NB4 (cell line): Measurements from ENCODE around the gene FASTK.
A peak's percentile ranks its signal among the peaks of the same experiment; 100 is the strongest.
"Not testable (repeated sequence)": the region's sequence is repeated elsewhere in the genome, so short reads cannot be mapped to it uniquely, and the experiment has no call there.

Experiments
- DNase-seq: peaks from one replicate; pipeline ENCODE4 v3.0.0; 2010; ENCODE audit warnings: low read depth
- H3K4me3 ChIP-seq: one replicate; pipeline ENCODE4 v1.5.1; 2011; ENCODE audit warnings: mild to moderate bottlenecking, low read depth, low read length, moderate library complexity
- CTCF ChIP-seq: IDR thresholded peaks from one replicate; pipeline ENCODE4 v1.5.1; 2012; ENCODE audit warnings: low read depth, low read length
- MAX ChIP-seq: IDR thresholded peaks from 2 replicates; pipeline ENCODE4 v1.6.1; 2011; ENCODE audit warnings: low read depth, low read length
- MYC ChIP-seq: IDR thresholded peaks from 2 replicates; pipeline ENCODE4 v1.6.1; 2011; ENCODE audit warnings: low read depth, low read length
- POLR2A ChIP-seq: IDR thresholded peaks from 2 replicates; pipeline ENCODE4 v1.6.1; 2011; ENCODE audit warnings: mild to moderate bottlenecking; ENCODE audit not compliant: insufficient read length; ENCODE audit errors: extremely low read depth

Gene FASTK

GRCh38 chr7:151032936-151033863 is 47.4 kb downstream of the FASTK start:
- no peak overlapping the region for H3K4me3 ChIP-seq
- TF ChIP-seq POLR2A, result no peak
- no peak for TF ChIP-seq MAX
- peak; percentile 29 for TF ChIP-seq CTCF
- peak; percentile 52 for DNase-seq

GRCh38 chr7:151031011-151031410 is 49.6 kb downstream of the FASTK start:
- no peak for DNase-seq
- no peak overlapping the region for H3K4me3 ChIP-seq
- no peak for TF ChIP-seq POLR2A
- TF ChIP-seq CTCF, result no peak
- TF ChIP-seq MAX, result no peak
- no peak for TF ChIP-seq MYC

- no peak for DNase-seq
- peak overlapping the region; percentile 93 for H3K4me3 ChIP-seq
- TF ChIP-seq MAX (no peak), POLR2A (no peak), MYC (no peak), CTCF (no peak)
Measured at GRCh38 chr7:151028948-151029501, 51.6 kb downstream of the FASTK start.

- DNase-seq, result peak; percentile 100
- TF ChIP-seq POLR2A, result no peak
- peak; percentile 47 for TF ChIP-seq CTCF
- peak; percentile 78; the same call in 1 of the 2 replicates for TF ChIP-seq MYC
- TF ChIP-seq MAX, result peak; percentile 62
- H3K4me3 ChIP-seq, result peak within 1 kb of the TSS; percentile 93
Measured at GRCh38 chr7:151028131-151028947, 52.3 kb downstream of the FASTK start, which contains the start of gene ABCB8. TSS of gene ABCB8 (plus strand) at chr7:151028450. CDS start at chr7:151028516, 66 bp downstream.

GRCh38 chr7:151027728-151028130 is 52.9 kb downstream of the FASTK start:
- not testable (repeated sequence) for DNase-seq
- peak overlapping the region; percentile 93 for H3K4me3 ChIP-seq

- not testable (repeated sequence) for DNase-seq, H3K4me3 ChIP-seq
Measured at GRCh38 chr7:151026771-151027727, 53.6 kb downstream of the FASTK start.
